RKO (cell line): Measurements from ENCODE around the gene INPP5E.

Source experiments
- DNase-seq: peaks from one replicate; pipeline ENCODE4 v3.0.0-alpha.2; 2016; ENCODE audit warnings: low spot score

The INPP5E gene

GRCh38 chr9:136472640-136473353 is 33.2 kb upstream of the INPP5E start:
- no peak for DNase-seq

- DNase-seq: no peak
Measured at GRCh38 chr9:136471802-136472487, 32.3 kb upstream of the INPP5E start.

GRCh38 chr9:136470792-136471469 is 31.3 kb upstream of the INPP5E start:
- no peak for DNase-seq

GRCh38 chr9:136470356-136470755 is 30.7 kb upstream of the INPP5E start:
- DNase-seq: no peak

GRCh38 chr9:136467766-136468165 is 28.1 kb upstream of the INPP5E start:
- DNase-seq: no peak

- DNase-seq: no peak
Measured at GRCh38 chr9:136466155-136466541, 26.5 kb upstream of the INPP5E start.

GRCh38 chr9:136465500-136466154 is 26.0 kb upstream of the INPP5E start:
- no peak for DNase-seq

GRCh38 chr9:136464241-136464640 is 24.6 kb upstream of the INPP5E start:
- no peak for DNase-seq

GRCh38 chr9:136463578-136463977 is 23.9 kb upstream of the INPP5E start:
- DNase-seq: no peak

- no peak for DNase-seq
Measured at GRCh38 chr9:136462664-136463063, 23.0 kb upstream of the INPP5E start.

GRCh38 chr9:136460772-136461325 is 21.2 kb upstream of the INPP5E start:
- DNase-seq: no peak

GRCh38 chr9:136459425-136459824 is 19.8 kb upstream of the INPP5E start:
- DNase-seq: no peak

- no peak for DNase-seq
Measured at GRCh38 chr9:136457326-136457725, 17.7 kb upstream of the INPP5E start.

GRCh38 chr9:136456258-136456657 is 16.6 kb upstream of the INPP5E start:
- no peak for DNase-seq

- DNase-seq: no peak
Measured at GRCh38 chr9:136455043-136456002, 15.7 kb upstream of the INPP5E start.

GRCh38 chr9:136454026-136454796 is 14.6 kb upstream of the INPP5E start:
- DNase-seq: no peak

- DNase-seq: no peak
Measured at GRCh38 chr9:136453326-136453725, 13.7 kb upstream of the INPP5E start.

- no peak for DNase-seq
Measured at GRCh38 chr9:136451221-136451877, 11.7 kb upstream of the INPP5E start.

- DNase-seq: no peak
Measured at GRCh38 chr9:136448655-136449054, 9.0 kb upstream of the INPP5E start.
